GM19025 (cell line): ENCODE data around the gene GPC1.
"Not testable (repeated sequence)": the region's sequence is repeated elsewhere in the genome, so short reads cannot be mapped to it uniquely, and the experiment has no call there.

ENCODE experiments used
- ATAC-seq: cut with Tn5 transposase; IDR thresholded peaks from one replicate; pipeline ENCODE4 v1.9.1; 2021; ENCODE audit warnings: mild to moderate bottlenecking, low read depth, moderate library complexity; ENCODE audit not compliant: unreplicated experiment

The GPC1 gene

GRCh38 chr2:240435457-240435947 is at the start of gene GPC1:
Gene GPC1, plus strand, starts transcription at chr2:240435663. Its CDS starts 256 bp downstream, at chr2:240435919.
- peak; percentile 52 for ATAC-seq

- no peak for ATAC-seq
These were observed 49.1 kb upstream of the GPC1 start for GRCh38 chr2:240386326-240386725.

- ATAC-seq, result not testable (repeated sequence)
These were observed 48.7 kb upstream of the GPC1 start for GRCh38 chr2:240386743-240387142.

GRCh38 chr2:240387325-240387668 is 48.2 kb upstream of the GPC1 start:
- ATAC-seq, result no peak

GRCh38 chr2:240387669-240388358 is 47.6 kb upstream of the GPC1 start:
- no peak for ATAC-seq

- no peak for ATAC-seq
These were observed 46.8 kb upstream of the GPC1 start for GRCh38 chr2:240388471-240389301.

- no peak for ATAC-seq
These were observed 46.1 kb upstream of the GPC1 start for GRCh38 chr2:240389302-240389805.

- no peak for ATAC-seq
These were observed 45.1 kb upstream of the GPC1 start for GRCh38 chr2:240390091-240391073.

GRCh38 chr2:240391111-240392051 is 44.1 kb upstream of the GPC1 start:
- ATAC-seq, result no peak

- no peak for ATAC-seq
These were observed 43.1 kb upstream of the GPC1 start for GRCh38 chr2:240392084-240392947.

GRCh38 chr2:240392948-240393830 is 42.3 kb upstream of the GPC1 start:
- ATAC-seq, result no peak

GRCh38 chr2:240393831-240394410 is 41.5 kb upstream of the GPC1 start:
- ATAC-seq, result no peak

- ATAC-seq, result no peak
These were observed 40.9 kb upstream of the GPC1 start for GRCh38 chr2:240394549-240394948.

GRCh38 chr2:240395448-240395847 is 40.0 kb upstream of the GPC1 start:
- no peak for ATAC-seq

GRCh38 chr2:240395896-240396622 is 39.4 kb upstream of the GPC1 start:
- no peak for ATAC-seq
